CD14-positive monocyte (primary cell): ENCODE measurements around the gene SPATA20. TPM values are rescaled to one million over a fixed set of nuclear protein-coding genes. Genes with fewer than 3 reads are reported as not detected.

Experiments used
- DNase-seq, 3 donors: peaks; one replicate each; pipeline ENCODE4 v3.0.0-alpha.2; 2011 to 2022
- H2AFZ ChIP-seq: 2 replicates; pipeline ENCODE4 v1.6.0; 2012; ENCODE audit warnings: mild to moderate bottlenecking, low read depth, low read length, inconsistent platforms; ENCODE audit not compliant: insufficient read depth, poor library complexity, severe bottlenecking
- H3K27ac ChIP-seq, 2 donors: 1 replicate in 1 of 2; 2 replicates in 1 of 2; pipeline ENCODE4 v1.5.1; 2012 to 2013; ENCODE audit warnings: low read length in 2 of 2, control low read depth in 1 of 2, inconsistent platforms in 1 of 2, low read depth in 1 of 2, mild to moderate bottlenecking in 1 of 2
- H3K27me3 ChIP-seq, 2 donors: one replicate each; pipeline versions ENCODE4 v1.6.0 to v1.6.1; 2011 to 2013; ENCODE audit warnings: low read length in 2 of 2; ENCODE audit not compliant: control insufficient read depth in 2 of 2, insufficient read depth in 2 of 2
- H3K36me3 ChIP-seq, 2 donors: replicated peaks in 1 of 2; 1 replicate in 1 of 2; 2 replicates in 1 of 2; pipeline versions ENCODE4 v1.5.1 to v1.6.1; 2012 to 2013; ENCODE audit warnings: low read length in 2 of 2, control low read depth in 1 of 2, inconsistent platforms in 1 of 2, mild to moderate bottlenecking in 1 of 2; ENCODE audit not compliant: insufficient read depth in 2 of 2, control insufficient read depth in 1 of 2
- H3K4me1 ChIP-seq, 2 donors: 1 replicate in 1 of 2; 2 replicates in 1 of 2; pipeline versions ENCODE4 v1.5.1 to v1.6.1; 2012 to 2013; ENCODE audit warnings: low read length in 2 of 2, control low read depth in 1 of 2, inconsistent platforms in 1 of 2, mild to moderate bottlenecking in 1 of 2, moderate library complexity in 1 of 2; ENCODE audit not compliant: insufficient read depth in 2 of 2, control insufficient read depth in 1 of 2
- H3K4me2 ChIP-seq: replicated peaks from 2 replicates; pipeline ENCODE3; 2012; ENCODE audit warnings: low read length, moderate library complexity, mild to moderate bottlenecking; ENCODE audit not compliant: poor library complexity, severe bottlenecking; ENCODE audit errors: extremely low read depth
- H3K4me3 ChIP-seq, 3 experiments: fragments of 200-600 bp in 1 of 3; sonication (generic) in 1 of 3; replicated peaks in 1 of 3; 1 replicate in 2 of 3; 2 replicates in 1 of 3; pipeline ENCODE4 v1.5.1; 2011 to 2013; ENCODE audit warnings: low read length in 3 of 3, mild to moderate bottlenecking in 3 of 3, control low read depth in 2 of 3, low read depth in 2 of 3, inconsistent platforms in 1 of 3, moderate library complexity in 1 of 3
- H3K79me2 ChIP-seq: 2 replicates; pipeline ENCODE4 v1.6.0; 2012; ENCODE audit warnings: mild to moderate bottlenecking, control low read depth, inconsistent platforms, low read length, moderate library complexity; ENCODE audit not compliant: insufficient read depth
- H3K9ac ChIP-seq: 2 replicates; pipeline ENCODE4 v1.6.0; 2017; ENCODE audit warnings: low read length, mild to moderate bottlenecking; ENCODE audit not compliant: insufficient read depth, poor library complexity, severe bottlenecking
- H3K9me3 ChIP-seq, 2 donors: replicated peaks in 1 of 2; 1 replicate in 1 of 2; 2 replicates in 1 of 2; pipeline versions ENCODE4 v1.5.1 to v1.6.1; 2012 to 2013; ENCODE audit warnings: low read length in 2 of 2, control low read depth in 1 of 2; ENCODE audit not compliant: control insufficient read depth in 1 of 2, insufficient read depth in 1 of 2
- H4K20me1 ChIP-seq: 2 replicates; pipeline ENCODE4 v1.6.0; 2012; ENCODE audit warnings: mild to moderate bottlenecking, low read length, control low read depth, moderate library complexity; ENCODE audit not compliant: insufficient read depth
- H3K27ac Mint-ChIP-seq, 7 donors: one replicate each; pipeline ENCODE4 v1.8.0; 2020; ENCODE audit warnings: mild to moderate bottlenecking in 7 of 7, mixed read lengths in 7 of 7, moderate library complexity in 6 of 7, inconsistent platforms in 2 of 7
- H3K27me3 Mint-ChIP-seq, 3 donors: one replicate each; pipeline ENCODE4 v1.8.0; 2021 to 2022; ENCODE audit warnings: low read depth in 3 of 3, mild to moderate bottlenecking in 3 of 3, mixed read lengths in 3 of 3, moderate library complexity in 3 of 3, inconsistent platforms in 1 of 3
- H3K36me3 Mint-ChIP-seq, 2 donors: one replicate each; pipeline ENCODE4 v1.8.0; 2020; ENCODE audit warnings: mixed read lengths in 2 of 2, inconsistent platforms in 1 of 2, mild to moderate bottlenecking in 1 of 2
- H3K4me1 Mint-ChIP-seq: one replicate; pipeline ENCODE4 v1.8.0; 2020; ENCODE audit warnings: mild to moderate bottlenecking, mixed read lengths
- H3K4me3 Mint-ChIP-seq, 2 donors: one replicate each; pipeline ENCODE4 v1.8.0; 2020; ENCODE audit warnings: mild to moderate bottlenecking in 2 of 2, mixed read lengths in 2 of 2, moderate library complexity in 1 of 2
- H3K9me3 Mint-ChIP-seq, 7 donors: one replicate each; pipeline ENCODE4 v1.8.0; 2020 to 2022; ENCODE audit warnings: mixed read lengths in 7 of 7, mild to moderate bottlenecking in 6 of 7, moderate library complexity in 6 of 7, inconsistent platforms in 2 of 7
- WGBS: methylation state at CpG from one replicate; pipeline ENCODE4 v1.1.5; 2013; ENCODE audit warnings: missing lambda C conversion rate; ENCODE audit not compliant: insufficient coverage; 5-methylcytosine and 5-hydroxymethylcytosine counted together
- intact Hi-C, 2 donors: fragments of 100-400 bp; cut with micrococcal nuclease; formaldehyde crosslinking; loops; one replicate each; pipeline versions ENCODE4 v1.15.0 to v1.15.1; 2023
- polyA plus RNA-seq, 3 donors: library from polyadenylated mRNA; depleted of rRNA in 1 of 3; unstranded in 2 of 3; stranded (reverse) in 1 of 3; fragments of 300-500 nt in 2 of 3; fragments of >200 nt in 1 of 3; fragmentation: Illumina TruSeq in 2 of 3; gene quantifications; 1 replicate in 2 of 3; 2 replicates in 1 of 3; pipeline ENCODE4 v1.2.3, GENCODE V29; 2012 to 2021
- TF ChIP-seq, protein P1 (sequence below): fragments of 200-600 bp; IDR thresholded peaks from one replicate; pipeline ENCODE4 v1.8.0; 2022; ENCODE audit warnings: antibody characterized with exemption, mild to moderate bottlenecking

SPATA20 gene
- polyA plus RNA-seq, 3 donors, result 9.3 to 37.8 (median 12.2) TPM

- H3K36me3 ChIP-seq, result no peaks in the 10 kb centered on the region
- no peaks in the 10 kb centered on the region for H3K9me3 ChIP-seq
- TF ChIP-seq, protein P1, sequence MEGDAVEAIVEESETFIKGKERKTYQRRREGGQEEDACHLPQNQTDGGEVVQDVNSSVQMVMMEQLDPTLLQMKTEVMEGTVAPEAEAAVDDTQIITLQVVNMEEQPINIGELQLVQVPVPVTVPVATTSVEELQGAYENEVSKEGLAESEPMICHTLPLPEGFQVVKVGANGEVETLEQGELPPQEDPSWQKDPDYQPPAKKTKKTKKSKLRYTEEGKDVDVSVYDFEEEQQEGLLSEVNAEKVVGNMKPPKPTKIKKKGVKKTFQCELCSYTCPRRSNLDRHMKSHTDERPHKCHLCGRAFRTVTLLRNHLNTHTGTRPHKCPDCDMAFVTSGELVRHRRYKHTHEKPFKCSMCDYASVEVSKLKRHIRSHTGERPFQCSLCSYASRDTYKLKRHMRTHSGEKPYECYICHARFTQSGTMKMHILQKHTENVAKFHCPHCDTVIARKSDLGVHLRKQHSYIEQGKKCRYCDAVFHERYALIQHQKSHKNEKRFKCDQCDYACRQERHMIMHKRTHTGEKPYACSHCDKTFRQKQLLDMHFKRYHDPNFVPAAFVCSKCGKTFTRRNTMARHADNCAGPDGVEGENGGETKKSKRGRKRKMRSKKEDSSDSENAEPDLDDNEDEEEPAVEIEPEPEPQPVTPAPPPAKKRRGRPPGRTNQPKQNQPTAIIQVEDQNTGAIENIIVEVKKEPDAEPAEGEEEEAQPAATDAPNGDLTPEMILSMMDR, result no peak
- H3K27me3 ChIP-seq, result no peaks in the 10 kb centered on the region
- H3K79me2 ChIP-seq, result no peaks in the 10 kb centered on the region
- WGBS, result 93% methylated on average over 4 of the region's 4 CpGs
- H3K36me3 Mint-ChIP-seq, result no peaks in the 10 kb centered on the region
- no peak overlapping the region for H3K4me3 Mint-ChIP-seq
- H3K27ac ChIP-seq, result no peak overlapping the region
- H3K9me3 Mint-ChIP-seq, result no peaks in the 10 kb centered on the region
- no peak overlapping the region for H2AFZ ChIP-seq
- DNase-seq, result no peak
- no peak overlapping the region for H3K27ac Mint-ChIP-seq
- no peak overlapping the region for H3K4me2 ChIP-seq
- peaks cover 1 to 4% (median 2%) of the 10 kb centered on the region in 3 donors for H3K27me3 Mint-ChIP-seq
- H3K4me3 ChIP-seq, result no peak overlapping the region
- H3K4me1 Mint-ChIP-seq, result peaks cover 6% of the 10 kb centered on the region
- H3K4me1 ChIP-seq, result no peaks in the 10 kb centered on the region
- H3K9ac ChIP-seq, result no peak overlapping the region
- intact Hi-C loops, result no loop called here
- H4K20me1 ChIP-seq, result no peaks in the 10 kb centered on the region
These were observed 30.0 kb upstream of the SPATA20 start for GRCh38 chr17:50517011-50517410.

DNA sequence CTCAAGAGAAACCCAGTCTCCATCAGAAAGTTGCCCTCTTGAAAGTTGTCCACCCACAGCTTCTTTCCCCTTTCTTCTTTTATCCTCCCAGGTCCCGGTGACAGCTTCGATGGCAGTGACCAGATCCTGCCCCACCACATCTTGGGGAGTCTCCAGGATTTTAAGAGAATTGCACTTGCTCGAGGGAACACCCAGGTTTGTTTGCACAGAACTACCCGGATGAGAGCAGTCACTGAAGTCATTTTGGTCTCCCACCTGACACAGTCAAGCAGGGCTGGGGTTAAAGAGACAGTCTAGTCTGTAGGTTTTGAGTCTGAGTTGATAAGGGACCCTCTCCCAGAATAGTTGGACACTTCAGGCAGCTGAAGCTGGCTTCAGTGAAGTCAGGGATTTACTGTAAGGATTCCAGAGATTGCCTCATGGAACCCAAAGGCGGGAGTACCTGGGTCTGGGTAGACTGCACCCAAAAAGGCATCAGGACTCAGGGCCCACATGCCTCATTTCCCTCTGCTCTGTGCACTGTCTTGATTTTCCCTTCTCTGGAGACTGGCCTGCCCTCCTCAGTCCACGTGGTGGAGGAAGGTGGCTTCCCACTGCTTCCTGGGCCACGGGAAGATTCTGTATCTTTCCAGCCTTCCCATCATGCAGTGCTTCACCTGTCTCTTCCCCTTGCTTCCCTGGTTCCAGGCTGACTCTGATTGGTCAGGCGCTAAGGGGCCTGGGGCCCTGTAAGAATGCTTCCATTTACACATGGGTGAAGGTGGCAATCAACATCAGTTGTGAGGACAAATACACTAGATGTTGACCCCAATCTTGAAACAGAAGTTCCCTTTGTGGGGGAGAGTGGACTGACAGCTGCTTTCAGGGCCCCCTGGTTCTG is 29.2 kb upstream of the SPATA20 start:
- WGBS, result 86% methylated on average over 6 of the region's 8 CpGs
- no peaks in the 10 kb centered on the region for H3K27me3 ChIP-seq
- Mint-ChIP-seq H3K36me3 (no peaks in the 10 kb centered on the region), H3K4me3 (no peak overlapping the region), H3K9me3 (no peaks in the 10 kb centered on the region), H3K27me3 (peaks cover 1 to 3% (median 2%) of the 10 kb centered on the region in 3 donors), H3K4me1 (peaks cover 6% of the 10 kb centered on the region), H3K27ac (no peak overlapping the region)
- no peak for DNase-seq
- no peaks in the 10 kb centered on the region for H3K4me1 ChIP-seq
- no peaks in the 10 kb centered on the region for H3K36me3 ChIP-seq
- H3K4me3 ChIP-seq, result no peak overlapping the region
- H3K9me3 ChIP-seq, result no peaks in the 10 kb centered on the region
- H3K4me2 ChIP-seq, result no peak overlapping the region
- H4K20me1 ChIP-seq, result no peaks in the 10 kb centered on the region
- no peak overlapping the region for H3K9ac ChIP-seq
- intact Hi-C loops, result no loop called here
- no peaks in the 10 kb centered on the region for H3K79me2 ChIP-seq
- no peak overlapping the region for H3K27ac ChIP-seq
- H2AFZ ChIP-seq, result no peak overlapping the region
- TF ChIP-seq, protein P1, result no peak
